Limb (tissue), 2 donors: ENCODE data around the gene CCDC78.

Experiments
- DNase-seq, 2 donors: peaks; one replicate each; pipeline ENCODE4 v3.0.0-alpha.2; 2016; ENCODE audit errors: extremely low spot score in 2 of 2

Gene CCDC78

DNA sequence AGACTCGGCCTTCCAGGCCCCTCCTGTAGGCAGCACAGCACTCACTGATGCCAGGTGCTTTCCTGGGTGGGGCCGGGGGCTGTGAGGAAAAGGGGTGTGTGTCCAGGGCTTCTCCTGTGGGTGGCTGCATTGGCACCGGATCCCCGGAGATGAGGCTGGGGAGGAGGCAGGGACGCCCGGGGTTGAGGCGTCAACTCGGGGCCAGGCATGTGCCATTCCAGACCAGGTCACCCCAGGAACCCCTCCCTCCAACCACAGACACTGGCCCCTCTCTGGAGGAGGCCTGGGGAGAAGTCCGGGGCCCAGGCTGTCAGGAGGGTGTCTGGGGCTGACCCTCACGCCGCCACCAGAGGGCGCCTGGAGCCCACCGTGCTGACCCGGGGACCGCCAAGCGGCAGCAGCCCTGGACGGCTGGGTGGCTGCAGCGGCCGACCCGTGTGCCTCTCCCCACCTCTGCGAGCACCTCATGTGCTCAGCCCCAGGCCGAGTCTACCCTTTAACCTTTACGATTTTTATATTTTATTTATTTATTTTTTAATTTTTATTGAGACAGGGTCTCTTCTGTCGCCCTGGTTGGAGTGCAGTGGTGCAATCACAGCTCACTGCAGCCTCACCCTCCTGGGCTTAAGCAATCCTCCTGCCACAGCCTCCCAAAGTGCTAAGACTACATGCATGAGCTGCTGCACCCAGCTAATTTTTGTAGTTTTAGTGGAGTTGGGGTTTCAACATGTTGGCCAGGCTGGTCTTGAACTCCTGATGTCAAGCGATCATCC lies 14.5 kb downstream of the CCDC78 start:
- DNase-seq: peak; percentile 50 to 85

- DNase-seq: no peak
Observed at GRCh38 chr16:711084-711483, 15.2 kb downstream of the CCDC78 start.

DNA sequence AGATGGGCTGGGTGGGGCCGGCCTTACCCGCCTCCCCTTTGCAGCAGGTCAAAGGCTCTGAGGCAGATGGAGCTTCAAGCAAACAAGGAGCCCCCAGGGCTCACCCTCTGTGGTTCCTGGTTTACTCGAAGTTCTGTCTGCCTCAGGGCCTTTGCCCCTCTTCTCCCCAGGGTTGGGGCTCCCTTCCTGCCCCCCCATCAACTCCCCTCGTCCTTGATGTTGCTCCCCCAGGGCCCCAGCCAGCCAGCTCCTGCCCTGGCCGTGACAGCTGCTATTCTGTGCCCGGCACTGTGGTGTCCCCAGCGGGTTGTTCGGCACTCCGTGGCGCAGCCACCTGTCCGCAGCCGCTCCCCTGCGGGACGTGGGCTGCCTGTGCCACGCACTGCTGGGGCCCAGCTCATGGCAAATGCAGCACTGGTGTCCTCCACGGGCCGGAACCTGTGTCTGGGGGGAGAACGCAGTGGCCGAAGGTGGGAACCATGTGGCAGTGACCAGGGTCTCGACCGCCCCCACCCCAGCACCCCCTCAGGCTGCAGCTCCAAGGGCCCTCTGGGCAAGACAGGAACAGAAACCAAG lies 15.7 kb downstream of the CCDC78 start:
- no peak for DNase-seq

DNA sequence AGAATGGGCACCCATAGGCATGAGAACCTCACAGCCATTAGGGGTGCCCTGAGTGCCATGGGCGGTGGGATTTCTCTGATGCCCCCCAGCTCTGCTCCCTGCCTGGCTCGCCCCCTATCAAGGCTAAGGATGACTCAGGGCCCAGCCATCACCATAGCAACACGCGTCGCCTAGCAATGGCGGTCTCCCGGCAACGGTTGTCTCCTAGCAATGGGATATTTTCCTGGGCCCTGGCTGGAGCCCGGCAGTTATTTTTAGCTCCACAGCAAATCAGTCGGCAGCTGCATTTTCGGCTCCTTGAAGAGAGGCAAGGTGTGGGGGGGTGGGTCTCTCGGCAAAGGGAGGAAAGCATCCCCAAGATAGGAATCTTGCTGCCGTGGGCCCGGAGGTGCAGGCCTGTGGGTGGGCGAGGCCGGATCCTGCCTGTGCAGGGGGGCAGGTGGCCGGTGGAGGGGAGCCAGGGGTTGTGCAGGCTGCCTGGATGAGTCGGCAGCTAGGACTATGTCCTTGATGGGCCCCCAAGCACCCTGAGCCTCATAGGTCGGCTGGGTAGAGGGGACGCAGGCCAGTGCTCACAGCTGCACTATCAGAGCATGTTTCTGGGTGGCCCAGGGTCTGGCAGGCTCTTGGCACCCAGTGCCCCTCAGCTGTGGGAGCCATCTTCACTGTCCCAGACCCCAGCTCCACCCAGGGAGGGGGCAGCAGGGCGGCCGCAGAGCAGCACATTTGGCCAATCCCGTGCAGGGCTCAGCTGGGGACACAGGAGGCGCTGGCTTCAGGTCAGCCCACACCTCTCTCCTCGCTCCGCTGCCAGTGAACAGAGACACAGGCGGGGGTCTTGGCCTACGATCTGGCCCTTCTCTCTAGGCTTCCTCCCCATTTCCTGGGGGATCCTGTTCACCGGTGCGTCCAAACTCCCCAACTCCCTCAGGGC lies 16.4 kb downstream of the CCDC78 start:
- peak; percentile 65 to 89 for DNase-seq

DNA sequence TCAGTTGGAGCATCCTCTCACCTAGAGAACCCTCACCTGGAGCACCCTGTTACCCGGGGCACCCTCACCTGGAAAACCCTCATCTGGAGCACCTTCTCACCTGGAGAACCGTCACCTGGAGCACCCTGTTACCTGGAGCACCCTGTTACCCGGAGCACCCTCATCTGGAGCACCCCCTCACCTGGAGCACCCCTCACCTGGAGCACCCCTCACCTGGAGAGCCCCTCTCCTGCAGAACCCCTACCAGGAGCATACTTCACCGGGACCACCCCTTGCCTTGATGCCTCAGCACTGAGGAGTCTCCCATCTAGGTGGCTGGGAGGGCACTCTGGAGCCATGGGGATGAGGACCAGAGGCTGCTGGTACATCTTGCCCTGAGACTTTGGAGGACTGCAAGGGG lies 17.3 kb downstream of the CCDC78 start:
- no peak for DNase-seq

DNA sequence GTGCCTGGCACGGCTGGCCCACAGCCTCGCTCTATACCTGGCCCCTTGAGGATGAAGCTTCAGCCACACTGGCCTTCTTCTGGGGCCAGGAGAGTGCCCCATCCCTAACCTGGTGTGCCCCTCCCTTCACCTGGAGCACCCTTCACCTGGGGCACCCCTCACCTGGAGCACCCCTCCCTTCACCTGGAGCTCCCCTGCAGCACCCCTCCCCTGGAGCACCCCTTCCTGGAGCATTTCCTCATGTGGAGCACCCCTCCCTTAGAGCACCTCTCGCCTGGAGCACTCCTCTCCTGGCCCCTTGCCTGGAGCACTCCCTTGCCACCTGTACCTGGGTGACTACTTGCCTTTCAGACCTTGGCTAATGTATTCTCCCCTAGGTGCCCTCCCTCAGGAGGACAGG lies 18.2 kb downstream of the CCDC78 start:
- DNase-seq: no peak

DNA sequence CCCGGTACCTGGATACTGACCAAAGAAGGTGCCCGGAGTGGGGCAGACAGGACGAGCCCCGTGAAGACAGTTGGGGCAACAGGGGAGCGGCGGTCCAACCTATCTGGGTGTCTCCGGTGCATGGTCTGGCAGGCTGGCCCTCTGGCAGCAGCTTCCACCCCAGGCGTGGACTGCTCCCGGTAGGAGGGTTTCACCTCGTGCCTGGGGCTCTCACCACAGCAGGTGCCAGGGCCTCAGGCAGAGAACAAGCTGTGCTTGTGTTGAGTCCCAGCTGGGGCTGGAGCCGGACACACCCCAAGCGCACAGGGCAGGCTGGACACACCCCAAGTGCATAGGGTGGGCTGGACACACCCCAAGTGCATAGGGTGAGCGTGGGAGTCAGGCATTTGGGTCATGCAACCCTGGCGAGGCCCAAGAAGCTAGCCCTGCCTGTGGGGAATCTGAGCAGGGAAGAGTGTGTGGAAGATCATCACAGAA lies 19.1 kb downstream of the CCDC78 start:
- DNase-seq: no peak

DNA sequence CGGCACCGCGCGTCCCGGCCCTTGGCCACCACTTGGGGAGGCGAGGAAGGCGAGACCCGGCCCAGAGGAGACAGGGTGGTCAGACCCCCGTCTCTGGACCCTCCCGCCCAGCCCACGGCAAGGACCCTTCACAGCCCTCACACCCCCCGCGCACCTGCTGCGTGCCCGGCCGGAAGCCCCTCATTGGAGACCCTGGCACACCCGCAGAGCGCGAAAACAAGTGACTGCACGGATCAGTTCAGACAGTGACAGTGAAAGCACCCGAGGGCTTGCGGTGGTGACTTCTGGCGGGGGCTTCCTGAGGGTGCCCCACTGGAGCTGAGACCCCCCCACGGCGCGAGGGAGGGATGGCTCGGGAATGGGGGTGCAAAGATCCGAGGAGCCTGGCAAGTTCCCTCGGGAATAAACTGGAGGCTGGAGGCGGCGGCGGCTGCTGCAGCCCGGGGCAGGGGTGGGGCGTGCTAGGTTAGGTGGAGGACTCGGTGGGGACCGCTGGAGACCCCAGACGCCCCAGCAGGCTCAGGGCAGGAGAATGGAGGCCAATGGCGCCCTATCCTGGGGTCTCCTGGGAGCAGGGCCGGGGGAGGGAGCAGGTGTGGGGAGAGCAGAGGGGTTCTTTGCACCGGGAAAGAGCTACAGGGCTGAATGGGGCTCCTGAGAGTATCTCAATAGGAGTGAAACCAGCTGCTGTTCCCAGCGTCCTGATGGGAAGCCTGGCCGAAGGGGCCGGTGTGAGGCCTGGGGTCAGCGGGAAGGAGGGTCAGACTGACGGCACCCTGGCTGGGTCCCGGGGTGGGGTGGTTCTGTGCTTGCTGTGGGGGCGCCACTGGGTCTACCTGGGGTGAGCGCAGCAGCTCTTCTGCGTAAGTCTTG lies 19.8 kb downstream of the CCDC78 start:
- no peak for DNase-seq

GRCh38 chr16:705431-706188 lies 20.6 kb downstream of the CCDC78 start, which contains the start of gene FBXL16:
TSS of gene FBXL16 (minus strand) at chr16:705801. CDS start at chr16:697405, 8,396 bp downstream.
- DNase-seq: peak in 1 of 2 donors; percentile 81

DNA sequence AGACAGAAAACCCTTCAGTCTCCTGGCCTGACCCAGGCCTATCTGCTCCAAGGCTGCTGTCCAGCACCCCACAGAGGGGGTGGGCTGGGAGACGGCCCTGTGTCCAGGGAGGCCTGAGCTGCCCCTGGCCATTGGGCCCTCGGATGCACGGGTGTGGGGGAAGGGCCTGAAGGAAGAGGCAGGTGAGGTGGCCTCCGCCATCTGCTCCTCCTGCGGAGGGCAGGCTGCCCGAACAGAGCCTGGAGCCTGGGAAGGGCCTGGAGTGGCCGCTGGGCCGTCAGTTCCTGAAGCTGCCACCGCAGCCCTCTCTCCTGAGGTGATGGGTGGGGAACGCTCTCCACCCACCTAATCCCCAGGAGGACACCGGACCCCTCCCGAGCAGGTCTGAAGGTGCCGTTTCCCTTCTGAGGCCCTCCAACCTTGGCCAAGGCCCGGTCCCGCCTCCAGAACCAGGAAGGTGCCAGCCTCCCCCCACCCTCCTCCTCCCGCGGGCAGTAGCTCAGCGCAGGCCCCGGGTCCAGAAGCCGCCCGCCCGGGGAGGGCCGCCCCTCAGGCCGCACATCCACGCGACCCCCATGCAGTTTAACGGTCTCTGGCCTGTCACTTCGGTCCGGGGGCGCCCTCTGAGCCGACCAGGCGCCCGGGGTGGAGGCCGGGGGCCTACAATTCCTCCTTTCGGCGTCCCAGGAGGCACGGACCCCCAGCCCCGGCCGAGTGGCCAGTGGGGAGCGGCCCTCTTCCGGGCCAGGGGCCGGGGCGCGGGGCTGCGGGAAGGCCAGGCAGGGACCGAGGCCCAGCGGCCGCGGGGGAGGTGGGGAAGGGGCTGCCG lies 21.5 kb downstream of the CCDC78 start:
- no peak for DNase-seq

GRCh38 chr16:704047-704446 lies 22.2 kb downstream of the CCDC78 start:
- DNase-seq: no peak

GRCh38 chr16:703406-703805 lies 22.8 kb downstream of the CCDC78 start:
- DNase-seq: no peak

- no peak for DNase-seq
Observed at GRCh38 chr16:702341-702740, 23.9 kb downstream of the CCDC78 start.

DNA sequence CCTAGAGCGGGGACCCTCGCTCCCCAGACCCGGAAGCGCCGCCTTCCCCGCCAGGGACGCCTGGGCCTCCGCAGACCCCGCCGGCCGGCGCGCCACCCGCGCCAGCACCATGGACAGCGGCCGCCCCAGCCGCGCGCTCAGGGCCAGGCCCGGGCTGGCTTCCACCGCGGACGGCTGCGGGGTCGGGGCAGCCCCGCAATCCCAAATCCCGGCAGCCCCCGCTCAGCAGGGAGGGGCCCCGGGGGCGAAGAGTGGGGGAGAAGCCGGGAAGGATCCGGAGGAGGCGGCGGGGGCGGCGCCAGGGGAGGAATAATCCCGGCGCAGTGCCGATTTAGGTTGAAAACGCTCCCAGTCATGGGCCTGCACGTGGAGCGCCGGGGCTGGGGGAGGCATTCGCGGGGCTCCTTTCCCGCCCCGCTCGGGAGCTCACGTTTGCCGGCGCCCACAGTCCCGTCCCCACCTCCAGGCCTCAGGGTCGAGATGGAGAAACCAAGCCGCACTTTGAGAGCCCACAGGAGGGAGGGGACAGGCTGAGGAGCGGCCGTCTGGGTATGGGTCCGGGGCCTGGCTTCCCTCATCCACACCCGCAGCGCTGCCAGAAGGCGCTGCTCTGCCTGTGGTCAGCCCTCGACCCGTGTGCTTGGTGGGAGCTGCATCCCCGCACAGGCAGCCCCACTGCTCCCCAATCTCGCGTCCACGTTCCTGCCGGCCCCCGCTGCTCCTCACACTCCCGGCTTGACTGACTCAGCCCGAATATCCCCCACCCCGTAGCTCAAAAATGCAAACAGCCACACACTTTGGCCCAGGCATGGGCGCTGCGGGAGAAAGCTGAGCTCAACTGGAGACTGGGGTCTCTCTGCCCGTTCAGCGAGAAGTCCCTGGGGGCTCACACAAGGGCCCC lies 25.3 kb downstream of the CCDC78 start:
- DNase-seq: peak in 1 of 2 donors; percentile 78

DNA sequence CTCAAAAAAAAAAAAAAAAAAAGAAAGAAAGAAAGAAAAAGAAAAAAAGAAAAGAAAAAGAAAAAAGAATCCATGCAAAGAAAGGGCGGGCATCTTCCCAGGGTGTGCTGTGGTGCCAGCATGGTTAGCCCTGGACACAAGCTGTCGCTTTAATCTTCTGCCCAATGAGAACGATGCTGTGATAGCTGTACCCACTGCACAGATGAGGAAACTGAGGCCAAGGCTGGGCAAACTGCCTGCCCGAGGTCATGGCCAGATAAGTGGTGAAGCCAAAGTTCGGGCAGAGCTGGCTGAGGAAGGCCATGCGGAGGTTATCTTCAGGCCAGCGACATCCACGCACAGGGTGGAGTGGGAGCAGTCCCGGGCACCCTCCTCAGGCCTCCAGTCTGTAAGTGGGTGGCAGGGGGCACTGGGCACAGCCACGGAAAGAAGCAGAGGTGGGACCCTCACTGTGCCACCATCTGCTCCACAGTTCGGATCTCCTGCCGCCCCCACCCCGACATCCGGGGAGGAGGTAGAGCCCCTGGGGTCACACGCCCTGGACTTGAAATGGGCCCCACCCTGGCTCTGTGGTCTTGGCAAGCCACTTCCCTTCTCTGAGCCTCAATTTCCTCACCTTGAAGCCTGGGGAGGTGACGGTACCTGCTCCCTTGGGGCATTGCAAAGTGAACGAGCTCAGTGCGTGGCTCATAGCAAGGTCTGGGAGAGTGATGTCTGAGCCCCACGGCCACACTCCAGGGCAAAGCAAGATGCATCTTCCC lies 27.2 kb downstream of the CCDC78 start:
- no peak for DNase-seq

GRCh38 chr16:695355-696089 lies 30.7 kb downstream of the CCDC78 start:
- DNase-seq: no peak

- no peak for DNase-seq
Observed at GRCh38 chr16:694863-695354, 31.3 kb downstream of the CCDC78 start.
